ENCODE results near the gene TMED9.
A peak's percentile ranks its signal among the peaks of the same experiment; 100 is the strongest.

The TMED9 gene

DNA sequence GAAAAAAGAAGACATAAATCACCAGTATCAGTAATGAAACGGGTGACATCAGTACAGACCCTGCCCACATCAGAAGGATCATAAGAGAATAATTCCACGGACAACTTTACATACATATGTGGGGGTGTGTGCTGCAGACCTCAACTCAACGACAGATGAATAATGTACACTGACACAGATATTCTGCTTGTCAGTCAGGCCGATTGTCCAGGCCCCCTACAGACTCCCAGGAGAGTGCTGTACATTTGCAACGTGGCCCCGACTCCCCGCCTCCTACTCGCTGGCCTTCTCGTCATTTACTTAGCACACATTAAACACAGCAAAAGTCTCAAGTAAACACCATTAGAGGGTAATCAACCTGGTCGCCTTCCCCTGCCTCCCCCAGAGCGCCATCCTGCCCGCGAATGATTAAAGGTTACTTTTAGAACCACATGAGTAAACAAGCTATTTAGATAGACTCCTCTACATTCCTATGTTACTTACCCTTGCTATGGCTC, 3.5 kb upstream of the TMED9 start:
- no peak for DNase-seq

- no peak for DNase-seq
Measured at GRCh38 chr5:177590406-177590805, 1.6 kb upstream of the TMED9 start.

- no peak for DNase-seq
Measured at GRCh38 chr5:177591690-177592009, 353 bp upstream of the TMED9 start.

DNA sequence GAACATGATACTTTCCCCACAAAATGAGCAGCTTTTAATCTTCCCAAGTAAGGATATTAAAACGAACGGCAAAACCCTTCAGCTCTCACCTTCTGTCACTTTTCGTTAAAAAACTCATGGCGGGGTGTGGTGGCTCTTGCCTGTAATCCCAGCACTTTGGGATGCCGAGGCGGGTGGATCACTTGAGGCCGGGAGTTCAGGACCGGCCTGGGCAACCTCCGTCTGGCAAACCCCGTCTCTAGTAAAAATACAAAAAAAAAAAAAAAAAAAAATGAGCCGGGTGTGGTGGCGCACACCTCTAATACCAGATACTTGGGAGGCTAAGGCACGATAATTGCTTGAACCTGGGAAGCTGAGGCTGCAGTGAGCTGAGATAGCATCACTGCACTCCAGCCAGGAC, 902 bp downstream of the TMED9 start:
- DNase-seq: no peak

DNA sequence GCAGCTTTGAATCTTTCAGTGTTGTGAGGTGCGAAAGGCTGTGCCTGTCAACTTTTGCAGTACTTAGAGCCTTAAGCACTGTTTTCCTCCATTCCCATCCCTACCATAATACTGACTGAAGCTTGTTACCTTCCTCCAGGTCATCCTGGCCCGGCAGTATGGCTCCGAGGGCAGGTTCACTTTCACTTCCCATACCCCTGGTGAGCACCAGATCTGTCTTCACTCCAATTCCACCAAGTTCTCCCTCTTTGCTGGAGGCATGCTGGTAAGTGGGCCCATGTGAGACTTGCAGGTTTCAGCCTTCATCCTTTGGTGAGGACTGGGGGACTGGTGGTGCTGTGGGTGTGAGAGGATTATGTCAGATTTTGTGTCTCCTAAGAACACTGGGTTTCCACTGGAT, 1.5 kb downstream of the TMED9 start:
- no peak for DNase-seq

DNA sequence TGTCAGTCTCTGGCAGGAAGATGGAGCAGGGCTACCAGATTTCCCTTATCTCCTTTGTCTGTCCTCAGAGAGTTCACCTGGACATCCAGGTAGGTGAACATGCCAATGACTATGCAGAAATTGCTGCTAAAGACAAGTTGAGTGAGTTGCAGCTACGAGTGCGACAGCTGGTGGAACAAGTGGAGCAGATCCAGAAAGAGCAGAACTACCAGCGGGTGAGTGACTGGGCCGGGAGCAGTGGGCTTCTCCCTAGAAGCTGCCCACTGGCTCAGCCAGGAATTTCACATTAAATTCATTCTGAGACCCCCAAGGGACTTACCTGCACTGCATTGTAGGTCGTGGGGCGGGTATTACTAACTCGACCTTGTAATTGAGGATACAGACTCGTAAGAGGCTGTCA, 2.1 kb downstream of the TMED9 start:
- DNase-seq: no peak

DNA sequence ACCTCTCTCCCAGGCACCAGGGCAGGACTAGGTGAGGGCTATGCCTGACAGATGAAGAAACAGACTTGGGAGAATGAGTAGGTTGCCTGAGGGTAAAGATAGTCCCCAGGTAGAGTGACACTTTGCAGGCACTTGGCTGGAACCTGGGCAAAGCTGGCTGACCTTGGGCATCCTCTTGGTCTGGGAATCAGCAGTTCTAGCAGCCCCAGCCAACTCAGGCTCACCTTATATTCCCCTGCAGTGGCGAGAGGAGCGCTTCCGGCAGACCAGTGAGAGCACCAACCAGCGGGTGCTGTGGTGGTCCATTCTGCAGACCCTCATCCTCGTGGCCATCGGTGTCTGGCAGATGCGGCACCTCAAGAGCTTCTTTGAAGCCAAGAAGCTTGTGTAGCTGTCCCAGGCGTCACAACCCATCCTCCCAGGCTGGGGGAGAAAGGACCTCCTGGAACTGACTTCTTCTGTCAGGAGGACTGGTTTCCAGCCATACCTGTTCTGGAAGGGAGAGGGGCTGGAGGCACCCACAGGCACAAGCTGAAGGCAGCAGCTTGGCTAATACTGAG, 3.1 kb downstream of the TMED9 start:
- no peak for DNase-seq

DNA sequence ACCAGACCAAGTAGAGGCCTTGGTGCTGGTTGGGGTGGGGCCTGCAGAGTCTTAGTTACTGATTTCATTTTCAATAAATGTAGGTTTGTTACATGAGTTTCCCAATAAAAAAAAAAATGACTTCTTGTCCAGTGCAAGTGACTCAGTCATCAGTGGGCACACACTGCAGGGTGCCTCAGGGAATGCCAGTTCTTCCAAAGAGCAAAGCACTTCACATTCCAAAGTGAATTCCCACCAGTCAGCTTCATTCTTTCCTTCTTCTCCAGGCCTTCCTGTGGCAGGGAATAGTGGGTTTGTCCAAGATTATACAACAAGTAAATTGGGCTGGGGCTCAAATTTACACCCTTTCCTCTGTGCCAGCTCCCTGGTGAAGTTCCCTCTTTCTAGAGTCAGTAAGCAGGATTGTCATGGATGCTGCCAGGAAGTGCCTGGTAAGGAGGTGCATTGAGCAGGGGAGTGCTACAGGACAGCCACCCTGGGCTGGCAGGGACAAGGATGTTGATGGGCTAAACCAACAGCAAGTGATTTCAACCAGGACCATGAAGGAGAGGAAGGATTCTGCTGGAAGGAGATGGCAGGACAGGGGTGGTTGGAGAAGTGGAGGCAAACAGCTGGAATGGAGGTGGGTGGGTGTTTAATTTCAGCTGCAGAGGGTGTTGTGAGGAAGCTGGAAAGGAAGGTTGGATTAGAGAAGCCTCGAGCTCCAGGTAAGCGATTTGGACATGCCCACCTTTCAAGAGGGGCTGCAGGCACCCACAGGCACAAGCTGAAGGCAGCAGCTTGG, 4.2 kb downstream of the TMED9 start:
- no peak for DNase-seq

DNA sequence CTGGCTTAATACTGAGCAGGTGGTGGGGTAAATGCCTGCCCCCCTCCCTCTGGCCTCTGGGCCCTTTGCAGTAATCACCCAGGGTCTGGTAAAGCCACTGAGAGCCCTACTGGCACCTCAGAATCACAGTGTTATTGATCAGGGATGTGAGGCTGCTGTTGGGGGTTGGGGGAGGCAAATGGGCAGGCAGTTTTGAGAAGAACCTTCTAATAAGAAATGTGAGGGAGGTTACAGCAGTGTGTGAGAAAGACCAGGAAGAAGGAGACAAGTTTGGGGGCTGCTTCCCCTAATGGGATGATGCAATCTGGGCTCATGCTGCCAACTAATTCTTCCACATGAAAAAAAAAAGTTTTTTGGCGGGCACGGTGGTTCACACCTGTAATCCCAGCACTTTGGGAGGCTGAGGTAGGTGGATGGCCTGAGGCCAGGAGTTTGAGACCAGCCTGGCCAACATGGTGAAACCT, 4.8 kb downstream of the TMED9 start:
- no peak for DNase-seq

DNA sequence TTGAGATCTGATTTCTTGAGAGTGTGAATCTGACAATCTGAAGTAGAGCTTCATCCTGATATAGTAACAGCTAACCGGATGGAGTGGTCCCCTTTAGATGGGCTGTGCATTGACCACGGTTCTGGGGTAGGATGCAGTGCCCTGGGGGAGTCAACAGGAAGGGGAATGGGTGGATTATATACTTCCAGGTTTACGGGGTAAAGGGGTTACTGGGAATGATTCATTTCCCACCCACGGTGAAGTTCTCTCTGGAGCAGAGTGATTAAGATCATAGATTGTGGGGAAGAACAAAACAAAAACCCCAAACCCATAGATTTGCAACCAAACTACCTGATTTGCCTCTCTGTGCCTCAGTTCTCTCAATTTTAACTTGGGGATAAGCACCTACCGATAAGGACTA, 6.5 kb downstream of the TMED9 start:
- DNase-seq: no peak

DNA sequence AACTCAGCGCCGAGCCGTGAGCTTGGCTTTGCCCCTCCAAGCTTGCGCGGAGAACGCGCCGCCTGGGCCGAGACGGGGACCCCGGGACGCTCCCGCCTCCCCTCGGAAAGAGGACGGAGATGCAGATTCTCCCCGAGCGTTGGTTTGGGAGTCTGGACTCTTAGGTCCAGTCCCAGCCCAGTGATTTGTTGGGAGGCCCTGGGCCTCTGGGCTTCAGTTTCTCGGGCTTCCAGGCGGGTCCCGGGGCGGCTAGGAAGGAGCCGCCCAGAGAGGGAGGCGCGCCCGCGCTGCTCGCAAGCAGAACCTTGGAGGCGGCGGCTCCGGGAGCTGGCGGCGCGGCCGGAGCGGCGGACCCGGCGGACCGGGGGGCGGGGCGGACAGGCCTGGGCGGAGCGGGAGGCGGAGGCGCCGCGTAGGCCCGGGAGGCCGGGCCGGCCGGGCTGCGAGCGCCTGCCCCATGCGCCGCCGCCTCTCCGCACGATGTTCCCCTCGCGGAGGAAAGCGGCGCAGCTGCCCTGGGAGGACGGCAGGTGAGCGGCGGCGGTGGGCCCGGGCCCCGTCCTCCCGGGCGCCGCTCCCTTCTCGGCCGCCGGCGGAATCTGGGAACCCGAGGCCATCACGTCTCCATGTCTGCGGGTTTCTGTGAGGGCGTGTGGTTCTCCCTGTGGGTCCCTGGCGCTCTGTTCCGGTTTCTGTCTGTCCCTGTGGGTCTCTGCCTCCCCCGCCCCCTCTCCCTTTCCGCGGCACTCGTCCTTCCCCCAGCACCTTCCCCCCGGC, 7.9 kb downstream of the TMED9 start, which contains the start of gene B4GALT7:
Gene B4GALT7, plus strand, starts transcription at position 402 of the 777 bp plus-strand sequence. Its CDS starts 79 bp downstream, at position 481.
- DNase-seq: peak; percentile 90

DNA sequence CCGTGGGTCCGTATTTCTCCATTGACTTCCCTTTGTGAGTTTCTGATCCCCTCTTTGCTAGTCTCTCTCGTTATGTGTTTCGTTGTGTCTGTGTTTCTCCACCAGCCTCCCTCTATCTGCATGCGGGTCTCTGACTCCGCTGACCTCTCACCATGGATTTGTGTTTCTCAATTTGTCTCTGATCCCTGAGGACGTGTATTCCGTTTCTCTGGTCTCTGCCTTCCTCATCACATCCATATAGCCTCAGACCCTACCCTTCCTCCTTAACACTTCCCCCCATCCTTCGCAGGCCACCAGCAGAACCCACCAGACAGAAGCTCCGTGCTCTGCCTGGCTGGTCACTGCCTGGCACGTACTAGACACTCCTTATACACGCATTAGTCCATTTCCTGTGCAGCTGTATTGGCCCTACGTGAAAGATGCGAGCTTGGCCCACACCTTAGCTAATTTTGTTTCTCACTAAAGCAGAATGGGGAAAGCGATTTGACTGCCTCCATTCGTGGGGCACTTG, 8.6 kb downstream of the TMED9 start:
- no peak for DNase-seq

DNA sequence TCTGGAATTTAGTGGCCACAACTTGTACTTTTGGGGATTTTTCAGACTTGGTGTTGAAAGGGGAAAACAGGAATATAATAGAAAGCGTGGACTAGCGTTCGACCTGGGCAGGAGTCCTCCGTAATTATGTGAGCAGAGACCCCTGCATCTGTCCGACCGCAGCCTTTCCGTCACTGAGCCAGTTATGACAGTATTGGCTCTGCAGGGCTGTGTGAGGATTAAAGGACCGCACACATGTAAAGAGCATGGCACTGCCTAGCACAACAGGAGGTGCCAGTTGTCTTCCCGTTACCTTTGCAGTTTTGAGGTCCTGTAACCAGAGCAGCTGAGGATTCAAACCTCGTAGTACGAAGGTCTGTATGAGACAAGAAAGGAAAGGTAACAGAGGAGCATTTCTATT, 9.1 kb downstream of the TMED9 start:
- no peak for DNase-seq

DNA sequence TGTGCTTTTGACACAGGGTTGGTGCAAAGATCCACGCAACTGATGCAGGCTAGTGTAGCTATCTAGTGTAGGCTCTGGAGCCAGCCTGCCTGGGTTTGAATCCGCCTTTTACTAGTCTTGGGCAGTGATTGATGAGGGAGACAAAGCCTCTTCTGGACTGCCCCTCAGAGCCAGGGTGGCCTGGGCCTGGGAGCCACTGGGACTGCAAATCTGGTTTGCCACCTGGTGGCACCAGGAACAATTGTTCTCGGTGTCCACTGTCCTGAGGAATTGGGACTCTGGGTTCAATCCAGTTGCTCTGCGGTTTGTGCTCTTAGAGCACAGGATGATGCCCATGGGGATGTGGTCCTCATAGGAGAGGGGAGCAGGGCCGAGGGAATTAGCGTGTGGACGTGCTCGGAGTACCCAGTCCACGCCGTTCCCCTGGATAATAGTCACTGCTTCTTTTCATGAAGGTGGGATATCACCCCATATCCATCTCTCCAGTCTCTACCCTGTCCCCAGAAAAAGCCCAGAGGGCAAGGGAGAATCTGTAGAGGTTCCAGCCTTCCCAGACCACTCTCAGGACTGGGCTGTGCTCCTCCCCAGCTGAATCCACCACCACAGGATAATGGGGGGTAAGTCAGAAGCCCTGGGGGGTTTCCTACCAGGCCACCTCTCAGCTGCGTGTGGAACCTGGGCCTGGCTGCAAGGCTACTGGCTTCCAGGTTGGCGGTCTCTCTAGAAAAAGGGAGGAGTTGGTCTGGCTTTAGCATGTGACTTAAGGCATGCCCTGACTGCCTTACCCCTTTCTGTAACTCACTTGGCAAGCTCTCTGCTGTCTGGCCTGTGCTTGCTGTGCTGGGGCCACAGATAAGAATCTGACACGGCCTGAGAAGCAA, 9.8 kb downstream of the TMED9 start:
- no peak for DNase-seq

DNA sequence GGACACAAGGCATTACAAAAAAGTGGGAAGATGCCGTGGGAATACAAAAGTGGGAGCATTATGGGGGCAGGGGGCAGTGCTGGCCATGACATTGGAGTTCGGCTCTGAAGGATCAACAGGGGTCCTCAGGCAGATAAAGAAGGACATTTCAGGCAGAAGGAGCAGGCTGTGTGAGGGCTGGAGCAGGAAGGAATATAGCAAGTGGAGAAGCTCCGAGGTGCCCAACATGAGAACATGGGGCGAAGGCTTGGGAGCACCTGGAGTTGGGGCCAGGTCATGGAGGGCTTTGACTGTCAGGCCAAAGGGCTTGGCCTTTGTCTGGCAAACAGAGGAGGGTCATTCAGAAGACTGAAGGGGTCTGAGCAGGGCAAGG, 10.4 kb downstream of the TMED9 start:
- no peak for DNase-seq

GRCh38 chr5:177603631-177604030, 11.6 kb downstream of the TMED9 start:
- no peak for DNase-seq

DNA sequence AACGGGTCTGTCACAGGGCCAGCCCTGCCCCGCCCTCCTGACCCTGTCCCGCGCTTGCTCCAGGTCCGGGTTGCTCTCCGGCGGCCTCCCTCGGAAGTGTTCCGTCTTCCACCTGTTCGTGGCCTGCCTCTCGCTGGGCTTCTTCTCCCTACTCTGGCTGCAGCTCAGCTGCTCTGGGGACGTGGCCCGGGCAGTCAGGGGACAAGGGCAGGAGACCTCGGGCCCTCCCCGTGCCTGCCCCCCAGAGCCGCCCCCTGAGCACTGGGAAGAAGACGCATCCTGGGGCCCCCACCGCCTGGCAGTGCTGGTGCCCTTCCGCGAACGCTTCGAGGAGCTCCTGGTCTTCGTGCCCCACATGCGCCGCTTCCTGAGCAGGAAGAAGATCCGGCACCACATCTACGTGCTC, 12.1 kb downstream of the TMED9 start:
- no peak for DNase-seq

GRCh38 chr5:177604656-177605055, 12.7 kb downstream of the TMED9 start:
- DNase-seq: no peak

DNA sequence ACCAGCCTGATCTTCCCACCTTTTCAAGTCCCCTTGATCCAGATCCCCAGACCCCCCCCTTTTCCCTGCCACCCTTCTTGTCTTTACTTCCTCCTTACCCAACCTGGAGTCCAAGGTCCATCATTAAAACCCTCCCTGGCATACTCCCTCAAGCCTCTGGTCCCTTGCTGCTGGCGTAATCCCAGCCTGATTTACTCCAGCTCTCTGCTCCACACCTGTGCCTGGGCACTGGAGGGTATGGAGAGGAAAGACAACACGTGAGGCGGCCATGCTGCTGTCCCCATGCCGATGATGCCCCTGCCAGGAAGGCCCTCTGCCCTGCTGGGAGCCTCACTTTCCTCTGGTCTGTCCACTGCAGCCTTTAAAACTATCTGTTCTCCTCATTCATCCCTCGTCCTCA, 13.1 kb downstream of the TMED9 start:
- DNase-seq: no peak

DNA sequence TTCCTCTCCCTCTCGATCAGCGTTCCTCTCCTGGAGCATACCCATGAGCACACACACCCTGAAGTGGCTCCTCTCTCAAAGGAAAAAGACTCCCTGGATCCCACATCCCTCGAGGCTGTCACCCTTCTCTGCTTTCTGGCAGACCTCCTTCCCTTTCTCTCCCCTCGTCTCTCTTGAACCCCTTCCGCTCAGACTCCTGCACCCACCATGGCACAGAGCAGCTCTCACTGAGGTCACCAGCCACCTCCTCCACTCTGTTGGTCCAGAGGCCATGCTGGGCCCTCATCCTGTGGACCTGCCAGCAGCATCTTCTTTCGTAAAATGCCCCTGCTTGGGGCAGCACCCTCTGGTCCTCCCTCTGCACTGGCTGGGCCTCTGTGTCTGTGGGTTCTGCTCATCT, 13.7 kb downstream of the TMED9 start:
- no peak for DNase-seq

DNA sequence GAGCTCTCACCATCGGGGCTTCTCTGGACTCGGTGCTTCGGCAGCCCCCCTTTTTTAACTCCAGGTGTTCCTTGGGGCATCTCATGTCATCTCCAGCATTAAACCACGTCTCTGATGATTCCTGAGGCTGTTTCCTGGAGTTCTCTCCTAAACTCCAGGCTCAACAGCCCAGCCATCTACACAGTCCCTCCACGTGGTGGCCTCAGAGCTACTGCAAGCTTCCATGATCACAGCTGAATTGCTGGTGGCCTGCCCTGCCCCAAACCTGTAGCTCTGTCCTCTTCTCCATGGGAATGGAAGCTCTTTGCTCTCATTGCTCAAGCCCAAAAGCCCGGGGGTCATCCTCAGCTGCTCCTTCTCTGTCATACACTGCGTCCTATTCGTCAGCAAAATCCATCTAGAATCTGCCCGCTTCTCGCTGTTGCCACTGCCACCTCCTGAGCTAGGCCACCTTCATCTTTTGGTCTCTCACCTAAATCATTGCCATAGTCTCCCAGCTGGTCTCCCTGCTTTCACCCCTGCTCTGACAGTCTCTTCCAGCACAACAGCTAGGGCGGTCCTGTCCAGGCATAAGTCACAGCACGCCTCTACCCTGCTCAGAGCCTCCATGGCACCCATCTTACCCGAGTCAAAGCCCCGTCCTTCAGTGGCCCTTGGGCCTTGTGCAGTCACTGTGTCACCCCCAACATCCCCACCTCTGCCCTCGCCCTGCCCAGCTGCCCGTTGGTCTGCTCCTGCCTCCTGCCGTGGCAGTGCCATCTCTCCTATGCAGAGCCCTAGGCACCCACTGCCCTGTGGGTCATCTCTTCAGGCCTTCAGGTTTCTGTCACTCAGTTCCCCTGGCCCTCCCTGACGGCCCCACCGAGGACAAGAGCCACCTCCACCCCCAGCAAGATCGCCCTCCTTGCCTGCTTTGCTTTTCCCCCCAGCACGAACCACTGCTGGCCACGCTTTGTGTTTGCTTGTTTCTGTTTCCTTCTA, 14.4 kb downstream of the TMED9 start:
- DNase-seq: no peak

GRCh38 chr5:177607115-177607451, 15.1 kb downstream of the TMED9 start:
- DNase-seq: no peak

Data from CD4-positive, alpha-beta T cell treated with Interleukin-6 for 4 hours (primary cell).